ENCODE measurements around the gene NBDY. TPM values are rescaled to one million over a fixed set of nuclear protein-coding genes. Genes with fewer than 3 reads are reported as not detected.

Gene NBDY
- total RNA-seq, 2 donors from 2014 or later: 26.2 to 28.8 TPM

DNA sequence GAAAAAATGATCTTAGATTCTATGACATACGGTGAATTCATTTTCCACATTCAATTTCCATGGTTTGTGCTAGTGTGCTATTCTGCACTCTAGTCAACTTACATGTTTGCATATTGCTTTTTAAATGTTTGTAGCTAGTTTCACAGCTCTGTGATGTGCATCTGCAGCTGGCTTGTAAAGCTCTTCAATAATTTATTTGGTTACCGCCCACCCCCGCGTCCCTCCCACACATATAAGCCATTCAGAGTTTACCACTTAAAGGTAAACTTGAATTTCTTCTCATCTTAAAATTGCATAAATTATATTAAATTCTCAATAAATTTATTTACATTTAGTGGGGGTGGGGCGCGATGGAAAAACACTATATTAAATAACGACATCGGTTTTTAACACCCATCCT, 291 bp upstream of the NBDY start:
- WGBS: under 1% methylated on average over 8 of the region's 8 CpGs
- no peaks in the 10 kb centered on the region for H3K9me3 ChIP-seq
- H3K36me3 ChIP-seq: no peaks in the 10 kb centered on the region
- H3K4me3 ChIP-seq: peak overlapping the region; percentile 38 to 45
- TF ChIP-seq, protein P1, sequence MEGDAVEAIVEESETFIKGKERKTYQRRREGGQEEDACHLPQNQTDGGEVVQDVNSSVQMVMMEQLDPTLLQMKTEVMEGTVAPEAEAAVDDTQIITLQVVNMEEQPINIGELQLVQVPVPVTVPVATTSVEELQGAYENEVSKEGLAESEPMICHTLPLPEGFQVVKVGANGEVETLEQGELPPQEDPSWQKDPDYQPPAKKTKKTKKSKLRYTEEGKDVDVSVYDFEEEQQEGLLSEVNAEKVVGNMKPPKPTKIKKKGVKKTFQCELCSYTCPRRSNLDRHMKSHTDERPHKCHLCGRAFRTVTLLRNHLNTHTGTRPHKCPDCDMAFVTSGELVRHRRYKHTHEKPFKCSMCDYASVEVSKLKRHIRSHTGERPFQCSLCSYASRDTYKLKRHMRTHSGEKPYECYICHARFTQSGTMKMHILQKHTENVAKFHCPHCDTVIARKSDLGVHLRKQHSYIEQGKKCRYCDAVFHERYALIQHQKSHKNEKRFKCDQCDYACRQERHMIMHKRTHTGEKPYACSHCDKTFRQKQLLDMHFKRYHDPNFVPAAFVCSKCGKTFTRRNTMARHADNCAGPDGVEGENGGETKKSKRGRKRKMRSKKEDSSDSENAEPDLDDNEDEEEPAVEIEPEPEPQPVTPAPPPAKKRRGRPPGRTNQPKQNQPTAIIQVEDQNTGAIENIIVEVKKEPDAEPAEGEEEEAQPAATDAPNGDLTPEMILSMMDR (IDR thresholded peaks at IDR 0.05): no peak
- no peak for TF ChIP-seq POLR2AphosphoS5 (IDR thresholded peaks at IDR 0.05)
- no peak for TF ChIP-seq POLR2A (IDR thresholded peaks at IDR 0.05)
- intact Hi-C loops (cut with DNase I): no loop called here
- H3K27ac ChIP-seq: peak overlapping the region; percentile 74 to 79
- no peaks in the 10 kb centered on the region for H3K27me3 ChIP-seq (replicated peaks; ENCODE audit: insufficient read depth)
- peak; percentile 3 for DNase-seq (ENCODE audit: low spot score)
- H3K4me1 ChIP-seq (replicated peaks): no peaks in the 10 kb centered on the region

- Histone ChIP-seq H3K9me3 (no peaks in the 10 kb centered on the region), H3K4me3 (no peak overlapping the region), H3K27ac (no peak overlapping the region), H3K4me1 (replicated peaks) (no peaks in the 10 kb centered on the region), H3K27me3 (replicated peaks; ENCODE audit: insufficient read depth) (no peaks in the 10 kb centered on the region), H3K36me3 (no peaks in the 10 kb centered on the region)
- peak; percentile 36 for DNase-seq (ENCODE audit: low spot score)
- intact Hi-C loops (cut with DNase I): no loop called here
- WGBS: 43% methylated on average over 2 of the region's 2 CpGs
- no peak for TF ChIP-seq POLR2A (IDR thresholded peaks at IDR 0.05)
- TF ChIP-seq POLR2AphosphoS5 (IDR thresholded peaks at IDR 0.05): no peak
- TF ChIP-seq, protein P1 (IDR thresholded peaks at IDR 0.05): peak in 3 of 4 experiments; percentile 22 to 55 (median 51)
Measured at GRCh38 chrX:56733459-56734046, 4.5 kb downstream of the NBDY start.

DNA sequence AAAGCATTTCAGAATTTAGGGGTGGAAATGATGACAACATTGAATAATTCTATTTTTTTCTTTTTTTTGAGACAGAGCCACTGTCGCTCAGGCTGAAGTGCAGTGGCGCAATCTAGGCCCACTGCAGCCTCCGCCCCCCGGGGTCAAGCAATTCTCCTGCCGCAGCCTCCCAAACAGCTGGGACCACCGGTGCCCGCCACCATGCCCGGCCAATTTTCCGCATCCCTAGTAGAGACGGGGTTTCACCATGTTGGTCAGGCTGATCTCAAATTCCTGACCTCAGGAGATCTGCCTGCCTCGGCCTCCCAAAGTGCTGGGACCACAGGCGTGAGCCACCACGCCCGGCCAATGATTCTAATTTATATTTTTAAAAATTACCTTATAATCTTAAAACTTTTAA, 7.2 kb downstream of the NBDY start:
- Histone ChIP-seq H3K27me3 (replicated peaks; ENCODE audit: insufficient read depth) (no peaks in the 10 kb centered on the region), H3K36me3 (no peaks in the 10 kb centered on the region), H3K27ac (no peak overlapping the region), H3K4me3 (no peak overlapping the region), H3K9me3 (no peaks in the 10 kb centered on the region), H3K4me1 (replicated peaks) (no peaks in the 10 kb centered on the region)
- TF ChIP-seq, protein P1 (IDR thresholded peaks at IDR 0.05): no peak
- no peak for TF ChIP-seq POLR2AphosphoS5 (IDR thresholded peaks at IDR 0.05)
- TF ChIP-seq POLR2A (IDR thresholded peaks at IDR 0.05): no peak
- intact Hi-C loops (cut with DNase I): no loop called here
- WGBS: 95% methylated on average over 14 of the region's 14 CpGs
- no peak for DNase-seq (ENCODE audit: low spot score)

DNA sequence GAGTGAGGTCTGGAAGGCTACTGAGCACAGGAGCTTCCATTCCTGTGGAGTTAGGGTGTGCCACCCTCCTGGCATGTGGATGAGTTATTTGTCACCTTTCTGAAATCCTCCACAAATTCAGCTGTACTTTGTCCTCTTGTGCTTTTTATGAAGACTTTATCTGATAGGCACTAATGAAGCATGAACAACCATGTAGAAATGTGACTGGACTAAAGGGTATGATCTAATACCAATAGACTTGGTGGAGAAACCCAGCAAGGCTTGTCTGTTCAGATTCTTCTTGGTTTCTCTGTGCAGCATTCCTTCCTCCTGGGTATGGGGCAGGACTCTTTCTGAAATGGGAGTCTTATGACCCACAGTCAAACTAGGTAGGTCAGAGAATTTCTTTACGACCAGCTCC, 9.6 kb downstream of the NBDY start:
- TF ChIP-seq POLR2AphosphoS5 (IDR thresholded peaks at IDR 0.05) (no peak), POLR2A (IDR thresholded peaks at IDR 0.05) (no peak)
- TF ChIP-seq, protein P1 (IDR thresholded peaks at IDR 0.05): no peak
- intact Hi-C loops (cut with DNase I): no loop called here
- Histone ChIP-seq H3K27ac (no peak overlapping the region), H3K9me3 (no peaks in the 10 kb centered on the region), H3K4me1 (replicated peaks) (no peaks in the 10 kb centered on the region), H3K27me3 (replicated peaks; ENCODE audit: insufficient read depth) (no peaks in the 10 kb centered on the region), H3K4me3 (no peak overlapping the region), H3K36me3 (no peaks in the 10 kb centered on the region)
- DNase-seq (ENCODE audit: low spot score): no peak
- 75% methylated on average over 1 of the region's 1 CpG for WGBS

DNA sequence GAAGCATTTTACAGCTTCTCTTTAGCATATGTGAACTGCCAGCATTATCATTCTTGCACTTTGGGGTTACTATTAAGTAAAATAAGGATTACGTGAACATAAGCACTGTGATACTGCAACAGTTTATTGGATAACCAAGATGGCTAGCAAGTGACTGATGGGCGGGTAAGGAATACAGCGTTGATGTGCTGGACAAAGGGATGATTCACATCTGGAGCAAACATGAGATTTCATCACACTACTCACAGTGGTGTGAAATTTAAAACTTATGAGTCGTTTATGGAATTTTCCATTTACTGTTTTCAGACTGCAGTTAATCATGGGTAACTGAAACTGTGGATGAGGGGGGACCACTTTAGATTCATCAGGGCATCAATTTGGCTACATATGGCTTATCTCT, 16.0 kb downstream of the NBDY start:
- H3K36me3 ChIP-seq: no peaks in the 10 kb centered on the region
- intact Hi-C loops (cut with DNase I): no loop called here
- H3K4me1 ChIP-seq (replicated peaks): no peaks in the 10 kb centered on the region
- TF ChIP-seq, protein P1 (IDR thresholded peaks at IDR 0.05): no peak
- TF ChIP-seq POLR2A (IDR thresholded peaks at IDR 0.05) (no peak), POLR2AphosphoS5 (IDR thresholded peaks at IDR 0.05) (no peak)
- DNase-seq (ENCODE audit: low spot score): no peak
- H3K4me3 ChIP-seq: no peak overlapping the region
- 66% methylated on average over 4 of the region's 4 CpGs for WGBS
- no peaks in the 10 kb centered on the region for H3K27me3 ChIP-seq (replicated peaks; ENCODE audit: insufficient read depth)
- H3K9me3 ChIP-seq: no peaks in the 10 kb centered on the region
- no peak overlapping the region for H3K27ac ChIP-seq

Measured in prostate gland (tissue), 2 donors.